H1 (cell line): ENCODE data around the gene WDR64. TPM values are rescaled to one million over a fixed set of nuclear protein-coding genes. Genes with fewer than 3 reads are reported as not detected.

ENCODE experiments used
- CTCF ChIA-PET: fragments of 300-600 bp; sonication (Branson Sonifier 250); formaldehyde crosslinking; loops from one replicate; lab custom pipeline; 2021; ENCODE audit not compliant: partially characterized antibody; lab: Charles Lee
- POLR2A ChIA-PET: fragments of 300-600 bp; sonication (Branson Sonifier 250); formaldehyde crosslinking; loops from one replicate; lab custom pipeline; 2021; ENCODE audit warnings: inconsistent platforms; ENCODE audit not compliant: partially characterized antibody; lab: Charles Lee
- DNase-seq, 2 experiments: peaks; one replicate each; pipeline versions ENCODE4 v3.0.0 to v3.0.0-alpha.2; 2010 to 2022; ENCODE audit warnings: low spot score in 2 of 2, low read depth in 1 of 2, mixed read lengths in 1 of 2
- FAIRE-seq: peaks from 2 replicates; lab custom pipeline; 2011; peaks lifted over from hg19 to GRCh38; lab: Jason Lieb, UNC
- H2AFZ ChIP-seq: 2 replicates; pipeline ENCODE4 v1.8.1; 2012; ENCODE audit warnings: low read length, inconsistent platforms
- H2AK5ac ChIP-seq: 2 replicates; pipeline ENCODE4 v1.6.1; 2013; ENCODE audit warnings: low read depth, low read length
- H2BK120ac ChIP-seq: replicated peaks from 2 replicates; pipeline ENCODE3; 2013; ENCODE audit warnings: low read depth, low read length, inconsistent platforms
- H2BK12ac ChIP-seq: 2 replicates; pipeline ENCODE4 v1.6.1; 2013; ENCODE audit warnings: low read depth, low read length
- H2BK15ac ChIP-seq: 2 replicates; pipeline ENCODE4 v1.6.1; 2013; ENCODE audit warnings: low read length
- H2BK20ac ChIP-seq: 2 replicates; pipeline ENCODE4 v1.6.1; 2013; ENCODE audit warnings: low read length
- H2BK5ac ChIP-seq: 2 replicates; pipeline ENCODE4 v1.6.1; 2013; ENCODE audit warnings: low read depth, low read length
- H3K14ac ChIP-seq: 2 replicates; pipeline ENCODE4 v1.6.1; 2013; ENCODE audit warnings: inconsistent platforms; ENCODE audit not compliant: insufficient read length
- H3K18ac ChIP-seq: 2 replicates; pipeline ENCODE4 v1.6.1; 2013; ENCODE audit warnings: low read length; ENCODE audit errors: extremely low read depth
- H3K23ac ChIP-seq: 2 replicates; pipeline ENCODE4 v1.6.1; 2013; ENCODE audit warnings: inconsistent platforms; ENCODE audit not compliant: insufficient read length
- H3K23me2 ChIP-seq: 2 replicates; pipeline ENCODE4 v1.6.1; 2013; ENCODE audit warnings: low read depth, low read length
- H3K27ac ChIP-seq: 2 replicates; pipeline ENCODE4 v1.6.1; 2011; ENCODE audit warnings: low read depth, low read length, inconsistent platforms
- H3K27me3 ChIP-seq, 4 experiments: replicated peaks in 1 of 4; 1 replicate in 1 of 4; 2 replicates in 3 of 4; pipeline versions ENCODE4 v1.6.1 to v1.8.1; 2011 to 2013; ENCODE audit warnings: low read length in 3 of 4, mild to moderate bottlenecking in 3 of 4, inconsistent platforms in 2 of 4, mixed read lengths in 2 of 4, moderate library complexity in 1 of 4; ENCODE audit not compliant: control insufficient read depth in 3 of 4, insufficient read depth in 3 of 4; ENCODE audit errors: extremely low read depth in 1 of 4
- H3K36me3 ChIP-seq, 4 experiments: 2 replicates each; pipeline versions ENCODE4 v1.6.1 to v1.8.1; 2011 to 2013; ENCODE audit warnings: mild to moderate bottlenecking in 4 of 4, low read length in 3 of 4, moderate library complexity in 2 of 4, control low read depth in 1 of 4, inconsistent platforms in 1 of 4; ENCODE audit not compliant: insufficient read depth in 4 of 4, control insufficient read depth in 2 of 4
- H3K4ac ChIP-seq: replicated peaks from 2 replicates; pipeline ENCODE3; 2013; ENCODE audit warnings: low read length, low read depth, mixed read lengths, inconsistent platforms; ENCODE audit not compliant: insufficient read length
- H3K4me1 ChIP-seq, 4 experiments: replicated peaks in 1 of 4; 1 replicate in 1 of 4; 2 replicates in 3 of 4; pipeline versions ENCODE4 v1.6.1 to v1.8.1; 2011 to 2013; ENCODE audit warnings: low read length in 3 of 4, inconsistent platforms in 2 of 4, mixed read lengths in 1 of 4; ENCODE audit not compliant: insufficient read depth in 4 of 4, control insufficient read depth in 3 of 4
- H3K4me2 ChIP-seq, 2 experiments: 2 replicates each; pipeline versions ENCODE4 v1.6.1 to v1.8.1; 2011 to 2013; ENCODE audit warnings: low read depth in 2 of 2, low read length in 2 of 2, control low read depth in 1 of 2, inconsistent platforms in 1 of 2, mild to moderate bottlenecking in 1 of 2; ENCODE audit not compliant: insufficient read depth in 1 of 2
- H3K4me3 ChIP-seq, 4 experiments: fragments of 200-600, 300-600 bp in 1 of 4; sonication (generic), shearing (Covaris generic), sonication (Bioruptor Twin) in 1 of 4; 2 replicates each; pipeline versions ENCODE4 v1.5.1 to v1.8.1; 2011 to 2016; ENCODE audit warnings: low read length in 4 of 4, low read depth in 3 of 4, control low read depth in 2 of 4, inconsistent platforms in 2 of 4, mild to moderate bottlenecking in 2 of 4, mixed read lengths in 1 of 4, moderate library complexity in 1 of 4; ENCODE audit not compliant: insufficient read depth in 2 of 4; ENCODE audit errors: extremely low read depth in 1 of 4
- H3K56ac ChIP-seq: replicated peaks from 2 replicates; pipeline ENCODE3; 2013; ENCODE audit warnings: low read depth, mild to moderate bottlenecking, mixed read lengths, low read length, inconsistent platforms; ENCODE audit not compliant: insufficient read length
- H3K79me1 ChIP-seq: 2 replicates; pipeline ENCODE4 v1.6.1; 2013; ENCODE audit warnings: low read depth, low read length, control low read depth
- H3K79me2 ChIP-seq, 2 experiments: 2 replicates each; pipeline versions ENCODE4 v1.6.1 to v1.8.1; 2012 to 2013; ENCODE audit warnings: low read length in 2 of 2, mild to moderate bottlenecking in 2 of 2, inconsistent platforms in 1 of 2; ENCODE audit not compliant: insufficient read depth in 2 of 2, control insufficient read depth in 1 of 2
- H3K9ac ChIP-seq, 4 experiments: replicated peaks in 1 of 4; 1 replicate in 1 of 4; 2 replicates in 3 of 4; pipeline versions ENCODE4 v1.6.1 to v1.8.1; 2011 to 2013; ENCODE audit warnings: low read depth in 3 of 4, low read length in 3 of 4, control low read depth in 2 of 4, mild to moderate bottlenecking in 2 of 4, moderate library complexity in 2 of 4, inconsistent platforms in 1 of 4; ENCODE audit errors: extremely low read depth in 1 of 4
- H3K9me3 ChIP-seq, 2 experiments: 2 replicates each; pipeline versions ENCODE4 v1.6.1 to v1.8.1; 2012 to 2013; ENCODE audit warnings: mild to moderate bottlenecking in 2 of 2, moderate library complexity in 2 of 2, control low read depth in 1 of 2, inconsistent platforms in 1 of 2, low read depth in 1 of 2, low read length in 1 of 2, mixed read lengths in 1 of 2; ENCODE audit not compliant: insufficient read depth in 2 of 2
- H4K20me1 ChIP-seq, 2 experiments: replicated peaks in 1 of 2; 2 replicates each; pipeline versions ENCODE3 to v1.8.1; 2011 to 2013; ENCODE audit warnings: inconsistent platforms in 2 of 2, low read length in 2 of 2, mild to moderate bottlenecking in 1 of 2; ENCODE audit not compliant: insufficient read depth in 2 of 2, control insufficient read depth in 1 of 2
- H4K5ac ChIP-seq: 2 replicates; pipeline ENCODE4 v1.6.1; 2013; ENCODE audit warnings: low read length, low read depth, mixed read lengths, inconsistent platforms; ENCODE audit not compliant: insufficient read length
- H4K8ac ChIP-seq: 2 replicates; pipeline ENCODE4 v1.8.0; 2013; ENCODE audit warnings: mild to moderate bottlenecking, moderate library complexity, low read length, inconsistent platforms; ENCODE audit not compliant: insufficient read depth; ENCODE audit errors: extremely low read depth
- H4K91ac ChIP-seq: replicated peaks from 2 replicates; pipeline ENCODE3; 2013; ENCODE audit warnings: low read length, mixed read lengths, inconsistent platforms; ENCODE audit not compliant: insufficient read length
- ATF2 ChIP-seq: IDR thresholded peaks from 2 replicates; pipeline ENCODE4 v1.6.1; 2012; ENCODE audit warnings: low read length, inconsistent platforms
- CEBPB ChIP-seq: IDR thresholded peaks from 2 replicates; pipeline ENCODE4 v1.6.1; 2012; ENCODE audit warnings: low read depth, low read length
- HDAC6 ChIP-seq: IDR thresholded peaks from one replicate; pipeline ENCODE4 v1.7.1; 2012; ENCODE audit warnings: low read depth, mild to moderate bottlenecking, inconsistent platforms, low read length, moderate library complexity
- JUND ChIP-seq: IDR thresholded peaks from 2 replicates; pipeline ENCODE4 v1.6.1; 2011; ENCODE audit warnings: mild to moderate bottlenecking, improper control_type of control experiment, low read length
- KDM4A ChIP-seq: IDR thresholded peaks from one replicate; pipeline ENCODE4 v1.7.1; 2012; ENCODE audit warnings: low read depth, mild to moderate bottlenecking, moderate library complexity, low read length, inconsistent platforms; ENCODE audit not compliant: severe bottlenecking
- RBBP5 ChIP-seq: IDR thresholded peaks from 2 replicates; pipeline ENCODE4 v1.7.1; 2012; ENCODE audit warnings: low read depth, mild to moderate bottlenecking, inconsistent platforms, low read length, moderate library complexity, borderline replicate concordance
- RNF2 ChIP-seq: fragments of 200-900, 300-1000 bp; sonication (generic); IDR thresholded peaks from 2 replicates; pipeline ENCODE4 v1.7.1; 2016; ENCODE audit warnings: borderline replicate concordance, low read depth, mild to moderate bottlenecking, antibody characterized with exemption, low read length; ENCODE audit not compliant: poor library complexity, severe bottlenecking; ENCODE audit errors: missing control alignments
- TEAD4 ChIP-seq: IDR thresholded peaks from 2 replicates; pipeline ENCODE4 v1.6.1; 2012; ENCODE audit warnings: low read depth, low read length, inconsistent platforms, mixed read lengths
- USF2 ChIP-seq: IDR thresholded peaks from 2 replicates; pipeline ENCODE4 v1.6.1; 2011; ENCODE audit warnings: low read length, improper control_type of control experiment
- YY1 ChIP-seq: IDR thresholded peaks from 2 replicates; pipeline ENCODE4 v1.6.1; 2011; ENCODE audit warnings: low read depth, mild to moderate bottlenecking, low read length
- WGBS, 2 experiments: shearing (Covaris generic) in 1 of 2; methylation state at CpG; one replicate each; pipeline versions ENCODE4 v1.1.6 to v1.1.7; 2013 to 2015; ENCODE audit warnings: low lambda C conversion rate in 2 of 2, mixed read lengths in 2 of 2, inconsistent platforms in 1 of 2, low coverage in 1 of 2, missing lambda C conversion rate in 1 of 2; ENCODE audit not compliant: insufficient replicate concordance in 2 of 2, insufficient coverage in 1 of 2, insufficient read length in 1 of 2; ENCODE audit errors: extremely low coverage in 1 of 2, missing lambda C conversion rate in 1 of 2; 5-methylcytosine and 5-hydroxymethylcytosine counted together
- polyA plus RNA-seq, 7 experiments: library from polyadenylated mRNA; depleted of rRNA in 3 of 7; stranded (reverse) in 5 of 7; unstranded in 2 of 7; fragments of >200 nt in 5 of 7; fragments of 200-250 nt in 2 of 7; gene quantifications; 1 replicate in 5 of 7; 2 replicates in 1 of 7; 4 replicates in 1 of 7; pipeline versions ENCODE4 v1.2.1 to v1.2.3, GENCODE V29; 2011 to 2013; ENCODE audit warnings: missing spikeins in 2 of 7, mixed read lengths in 2 of 7
- total RNA-seq: library from RNA; stranded (reverse); fragmentation: NEBNext Ultra II Directional; extraction: Animal tissue kit (Norgen Biotek cat#: 25700); gene quantifications from 2 replicates; pipeline ENCODE4 v1.2.1, GENCODE V29; 2021

Gene WDR64
- total and polyA plus RNA-seq, 2 of the 8 experiments (the other 6 are each of a cell fraction or from before 2014, with no cell fraction given) = 0.02 TPM; not detected in 1

DNA sequence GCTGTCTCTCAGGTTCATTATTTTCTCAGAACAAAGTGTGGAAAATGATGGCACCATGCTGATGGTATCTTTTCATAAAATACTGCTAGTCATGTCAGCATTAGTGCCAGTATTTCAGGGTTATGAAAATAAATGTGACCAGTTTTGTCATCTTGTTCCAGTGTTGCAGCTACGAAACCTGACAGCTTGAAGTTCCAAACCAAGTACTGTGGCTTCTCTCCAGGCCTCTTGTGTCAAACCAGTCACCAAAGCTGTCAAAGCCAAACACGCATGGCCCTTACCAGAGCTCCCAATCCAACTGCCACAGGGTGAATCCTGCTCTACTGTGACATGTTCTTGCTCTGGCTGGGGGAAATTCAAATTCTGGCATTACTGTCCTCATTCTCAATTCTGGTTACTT, 175.2 kb downstream of the WDR64 start:
- no peaks in the 10 kb centered on the region for H3K9me3 ChIP-seq
- DNase-seq (no peak), FAIRE-seq (no peak)
- H2BK12ac ChIP-seq = no peak overlapping the region
- no peaks in the 10 kb centered on the region for H3K4me1 ChIP-seq
- H3K23ac ChIP-seq = no peak overlapping the region
- H4K8ac ChIP-seq = no peak overlapping the region
- no peaks in the 10 kb centered on the region for H3K36me3 ChIP-seq
- H3K18ac ChIP-seq = no peak overlapping the region
- H2BK5ac ChIP-seq = no peak overlapping the region
- no peak overlapping the region for H3K4ac ChIP-seq
- H4K5ac ChIP-seq = no peak overlapping the region
- no peak overlapping the region for H3K4me3 ChIP-seq
- no peaks in the 10 kb centered on the region for H3K23me2 ChIP-seq
- H2BK120ac ChIP-seq = no peak overlapping the region
- H3K56ac ChIP-seq = no peak overlapping the region
- H3K27me3 ChIP-seq = no peaks in the 10 kb centered on the region
- H4K91ac ChIP-seq = no peak overlapping the region
- no peaks in the 10 kb centered on the region for H4K20me1 ChIP-seq
- H2BK20ac ChIP-seq = no peak overlapping the region
- no peak overlapping the region for H3K9ac ChIP-seq
- H3K4me2 ChIP-seq = no peak overlapping the region
- no peaks in the 10 kb centered on the region for H3K79me1 ChIP-seq
- H2AFZ ChIP-seq = no peak overlapping the region
- no peaks in the 10 kb centered on the region for H3K79me2 ChIP-seq
- 89% methylated on average over 2 of the region's 2 CpGs; no CpG with 5 or more reads in 1 of the 2 experiments for WGBS, 2 experiments
- H3K27ac ChIP-seq = no peak overlapping the region
- TF ChIP-seq JUND (no peak), USF2 (no peak), RBBP5 (no peak), RNF2 (no peak), TEAD4 (no peak), KDM4A (no peak), HDAC6 (no peak), YY1 (no peak), ATF2 (no peak), CEBPB (no peak)
- H3K14ac ChIP-seq = no peak overlapping the region
- ChIA-PET POLR2A (no interaction called here), CTCF (interaction anchor here (0.8 to 1.0 kb wide), 2 partner anchors 16 to 215 kb away, joined by 3 to 5 read pairs; no protein-coding TSS in a partner anchor)
- H2BK15ac ChIP-seq = no peak overlapping the region
- no peak overlapping the region for H2AK5ac ChIP-seq
